HepG2 (cell line): ENCODE measurements around the gene NTRK2. TPM values are rescaled to one million over a fixed set of nuclear protein-coding genes. Genes with fewer than 3 reads are reported as not detected.

Experiments used
- ATAC-seq: fragments of 200-7000 bp; cut with Tn5 transposase; 3 replicates; pipeline ENCODE4 v1.9.1; 2020; ENCODE audit warnings: mild to moderate bottlenecking, moderate library complexity
- BruUV-seq: library from RNA; stranded (reverse); fragments of 400-500 nt; replicated peaks from 2 replicates; lab custom pipeline; 2021; lab: Mats Ljungman, UMichigan
- CTCF ChIA-PET: fragments of 300-600 bp; formaldehyde crosslinking; extraction: SDS; loops from one replicate; lab custom pipeline; 2021; ENCODE audit warnings: low total read pairs, inconsistent platforms, low intra/inter-chr PET ratio; lab: Yijun Ruan, JAX
- POLR2A ChIA-PET: fragments of 350-600 bp; sonication (Branson Sonifier 250); formaldehyde crosslinking; loops from one replicate; lab custom pipeline; 2020; ENCODE audit warnings: antibody characterized with exemption, inconsistent platforms; lab: Yijun Ruan, JAX
- DNase-seq: peaks from one replicate; pipeline ENCODE4 v3.0.0-alpha.2; 2015; ENCODE audit warnings: low spot score
- FAIRE-seq: peaks from 3 replicates; lab custom pipeline; 2011; peaks lifted over from hg19 to GRCh38; lab: Jason Lieb, UNC
- H2AFZ ChIP-seq: one replicate; pipeline ENCODE4 v1.6.1; 2011; ENCODE audit warnings: low read length, inconsistent platforms
- H3K27ac ChIP-seq: fragments of 300-600 bp; 3 replicates; pipeline ENCODE4 v1.8.0; 2011; ENCODE audit warnings: mixed run types, mild to moderate bottlenecking, mixed read lengths, low read length, inconsistent platforms; ENCODE audit not compliant: insufficient read depth; ENCODE audit errors: extremely low read length
- H3K27me3 ChIP-seq, 2 experiments: fragments of 200-600 bp in 1 of 2; 2 replicates in 1 of 2; 3 replicates in 1 of 2; pipeline versions ENCODE4 v1.6.0 to v1.8.0; 2011; ENCODE audit warnings: low read length in 2 of 2, mild to moderate bottlenecking in 2 of 2, moderate library complexity in 2 of 2, inconsistent platforms in 1 of 2; ENCODE audit not compliant: insufficient read depth in 2 of 2, control insufficient read depth in 1 of 2
- H3K36me3 ChIP-seq, 2 experiments: fragments of 200-600 bp in 1 of 2; replicated peaks in 1 of 2; 2 replicates in 1 of 2; 3 replicates in 1 of 2; pipeline versions ENCODE4 v1.5.1 to v1.8.0; 2011; ENCODE audit warnings: low read length in 2 of 2, inconsistent platforms in 1 of 2; ENCODE audit not compliant: insufficient read depth in 2 of 2, control insufficient read depth in 1 of 2
- H3K4me1 ChIP-seq: 2 replicates; pipeline ENCODE4 v1.5.1; 2012; ENCODE audit warnings: low read length, inconsistent platforms; ENCODE audit not compliant: insufficient read depth
- H3K4me2 ChIP-seq: 2 replicates; pipeline ENCODE4 v1.6.0; 2011; ENCODE audit warnings: low read depth, low read length, inconsistent platforms
- H3K4me3 ChIP-seq, 3 experiments: fragments of 200-600 bp in 1 of 3; sonication (generic), shearing (Covaris generic) in 1 of 3; replicated peaks in 1 of 3; 2 replicates each; pipeline ENCODE4 v1.5.1; 2011 to 2016; ENCODE audit warnings: low read length in 3 of 3, inconsistent platforms in 2 of 3, low read depth in 2 of 3, mild to moderate bottlenecking in 2 of 3, control low read depth in 1 of 3, mixed read lengths in 1 of 3; ENCODE audit not compliant: insufficient read depth in 1 of 3
- H3K79me2 ChIP-seq: one replicate; pipeline ENCODE4 v1.6.1; 2011; ENCODE audit warnings: low read length, inconsistent platforms; ENCODE audit not compliant: insufficient read depth
- H3K9ac ChIP-seq: 2 replicates; pipeline ENCODE4 v1.6.0; 2011; ENCODE audit warnings: mild to moderate bottlenecking, low read depth, low read length, inconsistent platforms; ENCODE audit not compliant: insufficient read depth
- H3K9me3 ChIP-seq: 2 replicates; pipeline ENCODE4 v1.5.1; 2012; ENCODE audit warnings: mild to moderate bottlenecking, low read length
- H4K20me1 ChIP-seq: 2 replicates; pipeline ENCODE4 v1.6.0; 2011; ENCODE audit warnings: inconsistent platforms, mild to moderate bottlenecking, low read length, moderate library complexity; ENCODE audit not compliant: insufficient read depth
- CEBPB ChIP-seq: IDR thresholded peaks from 2 replicates; pipeline ENCODE4 v1.6.1; 2011; ENCODE audit warnings: low read depth, low read length, improper control_type of control experiment, borderline replicate concordance
- FOXA1 ChIP-seq, 2 experiments: fragments of 450-650 bp in 1 of 2; sonication (generic) in 1 of 2; formaldehyde crosslinking in 1 of 2; IDR thresholded peaks; 2 replicates each; pipeline versions ENCODE4 v1.4.0 to v1.6.1; 2016 to 2020; ENCODE audit warnings: missing genetic modification reagents in 1 of 2
- FOXP1 ChIP-seq, 2 experiments: fragments of 450-650 bp in 1 of 2; IDR thresholded peaks; 2 replicates each; pipeline ENCODE4 v1.6.1; 2017 to 2018; ENCODE audit warnings: antibody characterized with exemption in 1 of 2
- HMGXB4 ChIP-seq, 2 experiments: sonication (generic) in 1 of 2; formaldehyde crosslinking in 1 of 2; IDR thresholded peaks; 2 replicates each; pipeline versions ENCODE4 v1.4.0 to v1.6.1; 2018 to 2020; ENCODE audit warnings: missing genetic modification reagents in 2 of 2, borderline replicate concordance in 1 of 2, low read depth in 1 of 2, mild to moderate bottlenecking in 1 of 2, missing biosample characterization in 1 of 2
- NR2F6 ChIP-seq, 2 experiments: IDR thresholded peaks; 2 replicates each; pipeline ENCODE4 v1.6.1; 2016; ENCODE audit warnings: antibody characterized with exemption in 1 of 2, mild to moderate bottlenecking in 1 of 2
- TCF7 ChIP-seq: sonication (generic); IDR thresholded peaks from 2 replicates; pipeline ENCODE4 v1.6.1; 2016; ENCODE audit warnings: antibody characterized with exemption, low read depth
- ZBTB38 ChIP-seq: sonication (generic); formaldehyde crosslinking; IDR thresholded peaks from 2 replicates; pipeline ENCODE4 v1.5.1; 2020; ENCODE audit warnings: mild to moderate bottlenecking, missing genetic modification reagents
- ZNF530 ChIP-seq: sonication (generic); formaldehyde crosslinking; IDR thresholded peaks from 2 replicates; pipeline ENCODE4 v1.5.0; 2020; ENCODE audit warnings: low read depth, mild to moderate bottlenecking, missing genetic modification reagents
- ZNF574 ChIP-seq: sonication (generic); formaldehyde crosslinking; IDR thresholded peaks from 2 replicates; pipeline ENCODE4 v1.4.0; 2020; ENCODE audit warnings: missing genetic modification reagents
- WGBS: methylation state at CpG from one replicate; pipeline ENCODE4 v1.1.6; 2017; ENCODE audit warnings: low lambda C conversion rate; 5-methylcytosine and 5-hydroxymethylcytosine counted together
- in situ Hi-C: cut with HindIII; loops from 2 replicates; pipeline ENCODE4 v1.10.0; 2017; ENCODE audit warnings: low pct_unique_long_range_greater_than_20kb; ENCODE audit not compliant: extremely low pct_ligation_motif_present
- intact Hi-C: fragments of 100-400 bp; cut with micrococcal nuclease; formaldehyde crosslinking; loops from one replicate; pipeline ENCODE4 v1.10.0; 2022; ENCODE audit not compliant: unreplicated experiment
- polyA plus RNA-seq, 8 experiments: library from polyadenylated mRNA; depleted of rRNA in 3 of 8; stranded (reverse) in 7 of 8; unstranded in 1 of 8; fragments of >200 nt; fragmentation: Illumina TruSeq in 4 of 8; extraction: Trizol in 4 of 8; gene quantifications; 2 replicates each; pipeline versions ENCODE4 v1.2.1 to v1.2.3, GENCODE V29; 2011 to 2016; ENCODE audit warnings: low read depth in 4 of 8, missing spikeins in 1 of 8, mixed read lengths in 1 of 8; ENCODE audit not compliant: insufficient read depth in 1 of 8
- total RNA-seq, 5 experiments: library from RNA; depleted of rRNA; stranded (reverse); fragments of >200 nt; fragmentation: Illumina TruSeq; extraction: Trizol; gene quantifications; 2 replicates each; pipeline ENCODE4 v1.2.3, GENCODE V29; 2016; ENCODE audit warnings: low read depth in 1 of 5

Gene NTRK2
- total and polyA plus RNA-seq, 2 of the 13 experiments (the other 11 are each of a cell fraction or from before 2014, with no cell fraction given): not detected

- TF ChIP-seq ZNF574 (no peak), CEBPB (peak; percentile 89), ZNF530 (no peak), TCF7 (peak; percentile 25; the same call in 1 of the 2 replicates), FOXP1 (IDR thresholded peaks at IDR 0.05) (no peak), FOXP1 (CRISPR knock-in tag; IDR thresholded peaks at IDR 0.05) (0 out of 2 replicates have a peak, but pooled peaks have one; percentile 9), FOXA1 (IDR thresholded peaks at IDR 0.05) (no peak), FOXA1 (CRISPR knock-in tag; IDR thresholded peaks at IDR 0.05) (peak; percentile 45; the same call in 1 of the 2 replicates), NR2F6 (IDR thresholded peaks at IDR 0.05) (peak; percentile 76), NR2F6 (CRISPR knock-in tag; IDR thresholded peaks at IDR 0.05) (peak; percentile 52; the same call in 1 of the 2 replicates)
Observed at GRCh38 chr9:84850830-84851392, 181.4 kb downstream of the NTRK2 start (continued).

- Histone ChIP-seq H3K79me2 (no peaks in the 10 kb centered on the region), H3K9ac (no peak overlapping the region), H3K4me2 (no peak overlapping the region), H3K27me3 (no peaks in the 10 kb centered on the region), H2AFZ (no peak overlapping the region), H3K36me3 (no peaks in the 10 kb centered on the region), H3K9me3 (no peaks in the 10 kb centered on the region), H3K27ac (no peak overlapping the region), H3K4me1 (no peaks in the 10 kb centered on the region)
- CTCF ChIA-PET: no interaction called here
- 31% methylated on average over 7 of the region's 10 CpGs for WGBS
- no TSS peak for BruUV-seq
- ATAC-seq (no peak), DNase-seq (no peak), FAIRE-seq (no peak)
- POLR2A ChIA-PET: no interaction called here
- intact Hi-C loops (no loop called here), in situ Hi-C loops (no loop called here)
- TF ChIP-seq HMGXB4 (CRISPR knock-in tag; IDR thresholded peaks at IDR 0.05; ENCODE audit: borderline replicate concordance in 1 of 2, low read depth in 1 of 2) (no peak), ZBTB38 (CRISPR knock-in tag) (no peak)
- TF ChIP-seq, all 625 proteins: peak for 0
- Histone ChIP-seq H3K4me3 (no peak overlapping the region), H4K20me1 (no peaks in the 10 kb centered on the region)
Observed at GRCh38 chr9:84851935-84852585, 182.5 kb downstream of the NTRK2 start.
